HEK293T (cell line): ENCODE measurements around the gene KRT79.

Source experiments
- CTCF ChIA-PET: fragments of 350-600 bp; formaldehyde crosslinking; extraction: SDS; loops from one replicate; lab custom pipeline; 2021; ENCODE audit warnings: antibody characterized with exemption, inconsistent platforms; lab: Yijun Ruan, JAX
- POLR2A ChIA-PET: fragments of 350-600 bp; formaldehyde crosslinking; extraction: SDS; loops from one replicate; lab custom pipeline; 2020; ENCODE audit warnings: antibody characterized with exemption, inconsistent platforms; lab: Yijun Ruan, JAX
- DNase-seq: peaks from one replicate; pipeline ENCODE4 v3.0.0; 2012; ENCODE audit warnings: mixed read lengths; ENCODE audit errors: extremely low spot score
- ARNT ChIP-seq: fragments of 450-650 bp; IDR thresholded peaks from 2 replicates; pipeline ENCODE4 v1.6.1; 2017; ENCODE audit warnings: mild to moderate bottlenecking
- BHLHE40 ChIP-seq: fragments of 450-650 bp; IDR thresholded peaks from 2 replicates; pipeline ENCODE4 v1.6.1; 2016; ENCODE audit warnings: mild to moderate bottlenecking, moderate library complexity, borderline replicate concordance
- CTBP1 ChIP-seq: fragments of 450-650 bp; IDR thresholded peaks from 2 replicates; pipeline ENCODE4 v1.6.1; 2016; ENCODE audit warnings: borderline replicate concordance
- ELF4 ChIP-seq: fragments of 450-650 bp; IDR thresholded peaks from 2 replicates; pipeline ENCODE4 v1.6.1; 2017; ENCODE audit warnings: antibody characterized with exemption
- FOXA1 ChIP-seq: fragments of 450-650 bp; IDR thresholded peaks from 2 replicates; pipeline ENCODE4 v1.6.1; 2016; ENCODE audit warnings: mild to moderate bottlenecking
- FOXK2 ChIP-seq: fragments of 450-650 bp; IDR thresholded peaks from 2 replicates; pipeline ENCODE4 v1.6.1; 2016; ENCODE audit warnings: mild to moderate bottlenecking
- FOXM1 ChIP-seq: fragments of 450-650 bp; IDR thresholded peaks from 2 replicates; pipeline ENCODE4 v1.6.1; 2017; ENCODE audit warnings: mild to moderate bottlenecking, borderline replicate concordance
- HDGF ChIP-seq: fragments of 450-650 bp; IDR thresholded peaks from 2 replicates; pipeline ENCODE4 v1.6.1; 2017; ENCODE audit warnings: antibody characterized with exemption, borderline replicate concordance
- L3MBTL2 ChIP-seq: fragments of 450-650 bp; conservative IDR thresholded peaks from 2 replicates; pipeline ENCODE4 v1.6.1; 2016; ENCODE audit warnings: mild to moderate bottlenecking
- LEF1 ChIP-seq: fragments of 450-650 bp; IDR thresholded peaks from 2 replicates; pipeline ENCODE4 v1.6.1; 2017; ENCODE audit warnings: mild to moderate bottlenecking, borderline replicate concordance
- NFRKB ChIP-seq: fragments of 450-650 bp; IDR thresholded peaks from 2 replicates; pipeline ENCODE4 v1.6.1; 2016; ENCODE audit warnings: mild to moderate bottlenecking, moderate library complexity
- PKNOX1 ChIP-seq: fragments of 450-650 bp; IDR thresholded peaks from 2 replicates; pipeline ENCODE4 v1.6.1; 2016
- SP1 ChIP-seq: fragments of 450-650 bp; IDR thresholded peaks from 2 replicates; pipeline ENCODE4 v1.6.1; 2017
- SUZ12 ChIP-seq: fragments of 450-650 bp; IDR thresholded peaks from 2 replicates; pipeline ENCODE4 v1.6.1; 2016; ENCODE audit warnings: mild to moderate bottlenecking
- TARDBP ChIP-seq: fragments of 450-650 bp; IDR thresholded peaks from 2 replicates; pipeline ENCODE4 v1.6.1; 2016
- ZNF384 ChIP-seq: fragments of 450-650 bp; IDR thresholded peaks from 2 replicates; pipeline ENCODE4 v1.6.1; 2016

KRT79 gene

GRCh38 chr12:52825961-52826360 lies 8.2 kb downstream of the KRT79 start:
- no peak for TF ChIP-seq FOXK2
- TF ChIP-seq PKNOX1, result no peak
- no peak for TF ChIP-seq L3MBTL2
- TF ChIP-seq ARNT, result no peak
- TF ChIP-seq HDGF, result no peak
- TF ChIP-seq ZNF384, result no peak
- no peak for TF ChIP-seq NFRKB
- no peak for TF ChIP-seq SUZ12
- TF ChIP-seq LEF1, result no peak
- no peak for TF ChIP-seq SP1
- no peak for TF ChIP-seq ELF4
- TF ChIP-seq FOXA1, result no peak
- no peak for TF ChIP-seq CTBP1
- no peak for TF ChIP-seq BHLHE40
- no peak for TF ChIP-seq TARDBP
- no peak for TF ChIP-seq FOXM1
- ChIA-PET POLR2A (no interaction called here), CTCF (no interaction called here)
- DNase-seq, result no peak

DNA sequence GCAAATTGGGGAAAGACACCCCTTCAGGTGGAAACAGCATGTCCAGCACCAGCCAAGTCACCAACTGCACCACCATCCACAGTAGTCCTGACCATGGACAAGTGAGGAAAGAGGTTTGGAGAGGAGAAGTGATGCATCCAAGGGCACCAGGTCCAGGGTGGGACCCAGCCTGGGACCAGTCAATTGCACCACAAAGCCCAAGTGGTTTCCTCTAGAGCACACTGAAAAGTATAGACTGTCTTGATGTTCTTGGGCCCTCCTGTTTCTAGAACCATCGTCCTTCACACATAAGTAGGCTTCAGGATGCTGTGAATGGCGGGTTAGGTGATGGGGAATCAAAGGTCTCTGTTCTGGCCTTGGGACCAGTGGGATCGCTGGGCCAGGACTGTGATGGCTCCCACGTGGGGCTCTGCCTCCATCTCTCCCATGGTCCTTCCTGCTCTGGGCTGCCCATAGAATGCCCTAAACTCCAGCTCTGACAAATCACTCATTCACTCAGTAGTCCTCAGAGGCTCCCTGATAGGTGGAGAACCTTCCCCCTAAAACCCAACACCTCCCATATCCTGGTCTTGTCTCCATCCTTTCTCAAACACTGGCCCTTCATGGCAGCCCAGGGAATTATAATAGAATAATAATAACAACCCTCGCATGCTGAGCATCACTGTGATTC lies 9.2 kb downstream of the KRT79 start:
- no peak for DNase-seq
- ChIA-PET POLR2A (no interaction called here), CTCF (no interaction called here)
- TF ChIP-seq SUZ12 (no peak), BHLHE40 (no peak), LEF1 (no peak), NFRKB (no peak), ARNT (no peak), FOXK2 (no peak), FOXA1 (no peak), FOXM1 (no peak), SP1 (no peak), HDGF (no peak), ELF4 (no peak), ZNF384 (no peak), CTBP1 (no peak), PKNOX1 (no peak), TARDBP (no peak), L3MBTL2 (no peak)

- ChIA-PET CTCF (no interaction called here), POLR2A (no interaction called here)
- TF ChIP-seq CTBP1 (no peak), PKNOX1 (no peak), SUZ12 (no peak), HDGF (no peak), L3MBTL2 (no peak), ELF4 (no peak), NFRKB (no peak), TARDBP (no peak), FOXM1 (no peak), ZNF384 (no peak), ARNT (no peak), SP1 (no peak), FOXK2 (no peak), FOXA1 (no peak)
- no peak for DNase-seq
These were observed 10.2 kb downstream of the KRT79 start for GRCh38 chr12:52823761-52824450.

DNA sequence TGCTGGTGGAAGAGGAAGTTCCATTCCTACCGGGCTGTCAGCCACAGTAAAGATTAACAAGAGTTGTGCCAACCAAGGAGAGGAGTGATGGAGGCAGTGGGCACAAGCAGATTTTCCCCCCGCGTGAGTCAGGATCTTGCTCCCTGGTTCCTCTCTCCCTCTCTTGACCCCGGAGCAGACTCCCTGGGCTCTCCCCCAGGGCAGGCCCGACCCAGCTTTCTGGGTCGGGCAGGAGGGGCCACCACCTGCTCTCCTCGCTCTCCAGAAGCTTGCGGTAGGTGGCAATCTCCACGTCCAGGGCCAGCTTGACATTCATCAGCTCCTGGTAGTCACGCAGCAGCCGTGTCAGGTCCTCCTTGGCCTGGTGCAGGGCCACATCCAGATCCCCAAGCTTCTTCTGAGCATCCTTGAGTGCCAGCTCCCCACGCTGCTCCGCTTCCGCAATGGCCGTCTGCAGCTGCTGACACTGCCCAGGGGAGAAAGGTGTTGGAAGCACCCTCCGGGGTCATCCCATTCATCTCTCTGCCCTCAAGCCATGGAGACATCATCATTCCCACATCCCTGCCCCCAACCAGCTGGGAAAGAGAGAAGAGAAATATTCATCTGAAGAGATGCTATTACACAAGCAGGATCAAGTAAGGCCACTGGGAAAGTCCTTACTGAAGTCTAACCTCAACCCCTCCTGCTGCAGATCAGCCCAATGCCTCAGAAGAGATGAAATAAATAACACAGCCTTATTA lies 11.2 kb downstream of the KRT79 start:
- TF ChIP-seq CTBP1 (no peak), LEF1 (no peak), PKNOX1 (no peak), NFRKB (no peak), TARDBP (no peak), SP1 (no peak)
- ChIA-PET CTCF (interaction anchor here (0.6 kb wide), 1 partner anchor 32 kb away, joined by 3 read pairs; no protein-coding TSS in a partner anchor), POLR2A (no interaction called here)
- DNase-seq, result no peak
